ENCODE data around the gene TMEM33. TPM values are rescaled to one million over a fixed set of nuclear protein-coding genes. Genes with fewer than 3 reads are reported as not detected.

The TMEM33 gene
- polyA plus RNA-seq, 1 donor from 2014 or later: 26.5 TPM

- H3K9me2 ChIP-seq (ENCODE audit: insufficient read depth, low read length): no peaks in the 10 kb centered on the region
- H4K20me1 ChIP-seq (ENCODE audit: insufficient read depth): no peaks in the 10 kb centered on the region
- no peaks in the 10 kb centered on the region for H3F3A ChIP-seq (ENCODE audit: insufficient read depth, low read length, poor library complexity, severe bottlenecking)
- H3K36me3 ChIP-seq (ENCODE audit: insufficient read depth, low read length): no peaks in the 10 kb centered on the region
- H2AFZ ChIP-seq (ENCODE audit: low read depth, low read length): peak overlapping the region; percentile 74
- no peak for TF ChIP-seq MXI1 (conservative IDR thresholded peaks at IDR 0.05; ENCODE audit: poor library complexity, severe bottlenecking)
- no peak for TF ChIP-seq POLR2AphosphoS5 (IDR thresholded peaks at IDR 0.05)
- no peak for TF ChIP-seq RAD21 (conservative IDR thresholded peaks at IDR 0.05)
- no peak for TF ChIP-seq SMC3 (conservative IDR thresholded peaks at IDR 0.05; ENCODE audit: poor library complexity)
- no peak for TF ChIP-seq CTCF (IDR thresholded peaks at IDR 0.05; ENCODE audit: poor library complexity, severe bottlenecking)
- TF ChIP-seq EP300 (conservative IDR thresholded peaks at IDR 0.05; ENCODE audit: poor library complexity, severe bottlenecking): no peak
- TF ChIP-seq EZH2 (IDR thresholded peaks at IDR 0.05; ENCODE audit: borderline replicate concordance, insufficient read depth, low read length, poor library complexity, severe bottlenecking): no peak
- no peak for TF ChIP-seq TAF1 (IDR thresholded peaks at IDR 0.05; ENCODE audit: low read depth)
- H3K27me3 ChIP-seq (ENCODE audit: insufficient read depth, low read depth, low read length): no peaks in the 10 kb centered on the region
- peak overlapping the region; percentile 98 for H3K4me2 ChIP-seq (ENCODE audit: low read length)
- H3K79me2 ChIP-seq (replicated peaks; ENCODE audit: insufficient read depth, low read length): peaks cover 47% of the 10 kb centered on the region
- H3K27ac ChIP-seq (ENCODE audit: low read length): peak overlapping the region; percentile 48
- no peaks in the 10 kb centered on the region for H3K9me3 ChIP-seq (ENCODE audit: low read length)
- peak overlapping the region; percentile 86 for H3K9ac ChIP-seq (ENCODE audit: low read length)
- H3K4me3 ChIP-seq (ENCODE audit: low read length): peak overlapping the region; percentile 74
These were observed 54.8 kb downstream of the TMEM33 start for GRCh38 chr4:41989994-41990364.

- peak within 1 kb of the TSS; percentile 86 for H3K9ac ChIP-seq (ENCODE audit: low read length)
- H3K27me3 ChIP-seq (ENCODE audit: insufficient read depth, low read depth, low read length): no peaks in the 10 kb centered on the region
- H3K4me2 ChIP-seq (ENCODE audit: low read length): peak within 1 kb of the TSS; percentile 98
- H3K27ac ChIP-seq (ENCODE audit: low read length): peak within 1 kb of the TSS; percentile 63
- no peaks in the 10 kb centered on the region for H3K9me3 ChIP-seq (ENCODE audit: low read length)
- TF ChIP-seq SMC3 (conservative IDR thresholded peaks at IDR 0.05; ENCODE audit: poor library complexity): no peak
- TF ChIP-seq REST (IDR thresholded peaks at IDR 0.05; ENCODE audit: borderline replicate concordance): peak; percentile 63
- peak; percentile 33 for TF ChIP-seq EP300 (conservative IDR thresholded peaks at IDR 0.05; ENCODE audit: poor library complexity, severe bottlenecking)
- no peak for TF ChIP-seq EZH2 (IDR thresholded peaks at IDR 0.05; ENCODE audit: borderline replicate concordance, insufficient read depth, low read length, poor library complexity, severe bottlenecking)
- TF ChIP-seq TAF1 (IDR thresholded peaks at IDR 0.05; ENCODE audit: low read depth): peak; percentile 81
- TF ChIP-seq MXI1 (conservative IDR thresholded peaks at IDR 0.05; ENCODE audit: poor library complexity, severe bottlenecking): peak; percentile 83
- no peak for TF ChIP-seq RAD21 (conservative IDR thresholded peaks at IDR 0.05)
- peak; percentile 63 for TF ChIP-seq CTCF (IDR thresholded peaks at IDR 0.05; ENCODE audit: poor library complexity, severe bottlenecking)
- TF ChIP-seq POLR2AphosphoS5 (IDR thresholded peaks at IDR 0.05): peak; percentile 97
- H3K9me2 ChIP-seq (ENCODE audit: insufficient read depth, low read length): no peaks in the 10 kb centered on the region
- H2AFZ ChIP-seq (ENCODE audit: low read depth, low read length): peak within 1 kb of the TSS; percentile 89
- H3K4me3 ChIP-seq (ENCODE audit: low read length): peak within 1 kb of the TSS; percentile 74
- H3K36me3 ChIP-seq (ENCODE audit: insufficient read depth, low read length): no peaks in the 10 kb centered on the region
- no peaks in the 10 kb centered on the region for H3F3A ChIP-seq (ENCODE audit: insufficient read depth, low read length, poor library complexity, severe bottlenecking)
- no peaks in the 10 kb centered on the region for H4K20me1 ChIP-seq (ENCODE audit: insufficient read depth)
- H3K79me2 ChIP-seq (replicated peaks; ENCODE audit: insufficient read depth, low read length): peaks cover 47% of the 10 kb centered on the region
These were observed 55.3 kb downstream of the TMEM33 start, which contains the start of gene SLC30A9 for GRCh38 chr4:41990365-41991111. TSS of gene SLC30A9 (plus strand) at chr4:41990530. CDS start at chr4:41990652, 122 bp downstream.
